IgD-negative memory B cell (primary cell): ENCODE data around the gene ZNF30. TPM values are rescaled to one million over a fixed set of nuclear protein-coding genes. Genes with fewer than 3 reads are reported as not detected.
A peak's percentile ranks its signal among the peaks of the same experiment; 100 is the strongest.
"Not testable (repeated sequence)": the region's sequence is repeated elsewhere in the genome, so short reads cannot be mapped to it uniquely, and the experiment has no call there.

Experiments
- H3K27ac Mint-ChIP-seq, 3 donors: one replicate each; pipeline ENCODE4 v1.8.0; 2020 to 2022; ENCODE audit warnings: mild to moderate bottlenecking in 3 of 3, mixed read lengths in 3 of 3, moderate library complexity in 1 of 3
- H3K27me3 Mint-ChIP-seq: one replicate; pipeline ENCODE4 v1.8.0; 2021; ENCODE audit warnings: mixed read lengths
- H3K36me3 Mint-ChIP-seq: one replicate; pipeline ENCODE4 v1.8.0; 2020; ENCODE audit warnings: mild to moderate bottlenecking, mixed read lengths
- H3K4me1 Mint-ChIP-seq, 3 donors: one replicate each; pipeline ENCODE4 v1.8.0; 2020 to 2022; ENCODE audit warnings: mixed read lengths in 3 of 3, mild to moderate bottlenecking in 1 of 3
- H3K4me3 Mint-ChIP-seq, 4 donors: one replicate each; pipeline ENCODE4 v1.8.0; 2020 to 2022; ENCODE audit warnings: mild to moderate bottlenecking in 4 of 4, mixed read lengths in 4 of 4, moderate library complexity in 3 of 4
- H3K9me3 Mint-ChIP-seq, 3 donors: one replicate each; pipeline ENCODE4 v1.8.0; 2020 to 2021; ENCODE audit warnings: mixed read lengths in 3 of 3, mild to moderate bottlenecking in 1 of 3
- polyA plus RNA-seq: library from polyadenylated mRNA; unstranded; fragments of 300-500 nt; fragmentation: Illumina TruSeq; gene quantifications from one replicate; pipeline ENCODE4 v1.2.3, GENCODE V29; 2021

Gene ZNF30
- polyA plus RNA-seq, 1 donor from 2014 or later, result 1.6 TPM

DNA sequence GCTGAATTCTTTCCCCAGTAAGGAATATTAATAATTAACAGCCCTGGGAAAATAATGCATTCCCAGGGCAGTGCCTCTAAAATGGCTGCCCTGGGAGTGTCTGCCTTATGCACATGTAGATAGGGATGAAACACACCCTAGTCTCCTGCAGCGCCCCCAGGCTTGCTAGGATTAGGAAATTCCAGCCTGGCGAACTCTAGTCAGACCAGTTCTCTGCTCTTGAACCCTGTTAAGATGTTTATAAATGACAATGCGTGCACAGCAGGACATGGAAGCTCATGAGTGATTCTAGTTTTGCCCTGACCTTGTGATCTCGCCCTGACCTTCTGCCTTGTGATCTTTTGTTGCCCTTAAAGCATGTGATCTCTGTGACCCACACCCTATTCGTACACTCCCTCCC, 38.8 kb downstream of the ZNF30 start:
- Mint-ChIP-seq H3K4me1 (peaks cover 15 to 20% (median 15%) of the 10 kb centered on the region in 3 donors), H3K27ac (peak overlapping the region in 1 of 3 donors; percentile 4), H3K9me3 (peaks cover 6 to 25% (median 10%) of the 10 kb centered on the region in 3 donors), H3K4me3 (peak overlapping the region; percentile 61 to 84 (median 67)), H3K36me3 (peaks cover 11% of the 10 kb centered on the region)
- H3K27me3 Mint-ChIP-seq, result not testable (repeated sequence)

DNA sequence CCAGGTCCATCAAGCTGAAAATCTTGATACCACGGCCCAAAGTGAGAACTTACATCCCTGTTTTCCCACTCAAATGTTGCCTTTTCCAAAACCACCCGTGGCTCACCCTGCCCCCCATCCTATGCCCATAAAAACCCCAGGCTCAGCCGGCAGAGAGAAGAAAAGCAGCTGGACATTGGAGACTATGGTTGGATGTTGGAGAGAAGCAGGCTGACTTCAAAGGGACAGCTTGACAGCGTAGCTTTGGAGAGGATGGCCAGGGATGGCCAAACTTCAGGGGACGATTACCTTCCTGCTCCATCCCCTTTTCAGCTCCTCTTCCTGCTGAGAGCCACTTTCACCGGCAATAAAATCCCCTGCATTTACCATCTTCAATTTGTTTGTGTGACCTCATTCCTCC, 40.8 kb downstream of the ZNF30 start:
- peaks cover 6 to 8% (median 7%) of the 10 kb centered on the region in 3 donors for H3K4me1 Mint-ChIP-seq
- peaks cover 7% of the 10 kb centered on the region for H3K36me3 Mint-ChIP-seq
- peak overlapping the region in 1 of 4 donors; percentile 56 for H3K4me3 Mint-ChIP-seq
- H3K9me3 Mint-ChIP-seq, result peaks cover 4 to 11% (median 8%) of the 10 kb centered on the region in 3 donors
- no peak overlapping the region for H3K27ac Mint-ChIP-seq
- H3K27me3 Mint-ChIP-seq, result peaks cover 8% of the 10 kb centered on the region

DNA sequence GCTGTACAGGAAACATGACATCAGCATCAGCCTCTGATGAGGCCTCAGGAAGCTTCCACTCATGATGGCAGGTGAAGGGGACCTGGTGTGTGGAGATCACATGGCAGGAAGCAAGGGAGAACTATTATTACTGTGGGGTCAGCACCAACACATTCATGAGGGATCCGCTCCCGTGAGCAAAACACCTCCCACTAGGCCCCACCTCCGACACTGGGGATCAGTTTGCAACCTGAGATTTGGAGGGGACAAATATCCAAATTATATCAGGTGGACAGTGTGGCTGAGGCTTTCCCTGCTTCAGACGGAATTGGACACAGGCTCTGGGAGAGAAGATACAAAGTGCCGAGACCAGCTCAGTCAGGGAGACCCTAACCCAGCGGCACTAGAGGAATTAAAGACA, 43.0 kb downstream of the ZNF30 start:
- Mint-ChIP-seq H3K36me3 (peaks cover 2% of the 10 kb centered on the region), H3K4me3 (peak overlapping the region in 1 of 4 donors; percentile 13), H3K27ac (no peak overlapping the region), H3K27me3 (peaks cover 8% of the 10 kb centered on the region), H3K4me1 (peaks cover 4 to 6% (median 6%) of the 10 kb centered on the region in 3 donors), H3K9me3 (peaks cover 4 to 11% (median 5%) of the 10 kb centered on the region in 3 donors)

DNA sequence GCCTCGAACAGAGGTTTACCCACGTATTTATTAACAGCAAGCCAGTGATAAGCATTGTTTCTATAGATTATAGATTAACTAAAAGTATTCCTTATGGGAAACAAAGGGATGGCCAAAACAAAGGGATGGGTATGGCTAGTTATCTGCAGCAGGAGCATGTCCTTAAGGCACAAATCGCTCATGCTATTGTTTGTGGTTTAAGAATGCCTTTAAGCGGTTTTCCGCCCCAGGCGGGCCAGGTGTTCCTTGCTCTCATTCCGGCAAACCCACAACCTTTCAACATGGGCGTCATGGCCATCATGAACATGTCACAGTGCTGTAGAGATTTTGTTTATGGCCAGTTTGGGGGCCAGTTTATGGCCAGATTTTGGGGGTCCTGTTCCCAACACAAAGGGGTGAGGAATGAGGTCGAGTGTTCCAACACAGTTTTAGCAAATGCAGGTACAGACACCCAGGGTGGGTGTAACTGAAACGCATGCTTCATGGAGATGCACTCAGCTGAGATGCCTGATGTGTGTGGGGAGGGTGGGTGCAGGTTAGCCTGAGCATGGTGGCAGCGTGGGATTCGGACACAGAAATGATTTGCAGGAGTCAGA, 43.6 kb downstream of the ZNF30 start:
- H3K27me3 Mint-ChIP-seq, H3K27ac Mint-ChIP-seq, H3K4me1 Mint-ChIP-seq, H3K36me3 Mint-ChIP-seq: not testable (repeated sequence)
- peaks cover 4 to 11% (median 5%) of the 10 kb centered on the region in 3 donors for H3K9me3 Mint-ChIP-seq
- H3K4me3 Mint-ChIP-seq, result peak overlapping the region in 1 of 4 donors; percentile 13

DNA sequence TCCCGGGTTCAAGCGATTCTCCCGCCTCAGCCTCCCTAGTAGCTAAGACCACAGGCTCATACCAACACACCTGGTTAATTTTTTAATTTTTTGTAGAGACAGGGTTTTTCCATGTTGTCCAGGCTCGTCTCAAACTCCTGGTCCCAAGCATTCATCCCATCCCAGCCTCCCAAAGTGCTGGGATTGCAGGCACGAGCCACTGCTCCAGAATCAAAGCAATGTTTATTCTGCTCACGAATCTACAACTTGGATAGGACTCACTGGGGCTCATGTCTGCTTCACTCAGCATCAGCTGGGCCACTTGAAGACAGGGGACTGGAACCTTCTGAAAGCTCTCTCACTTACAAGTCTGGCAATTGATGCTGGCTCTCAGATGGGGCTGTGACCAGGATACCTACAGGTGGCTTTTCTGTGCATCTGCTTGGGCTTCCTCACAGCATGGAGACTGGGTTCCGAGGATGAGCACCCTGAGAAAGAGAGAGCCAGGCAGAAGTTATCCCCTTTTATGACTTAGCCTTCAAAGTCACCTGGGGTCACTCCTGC, 45.5 kb downstream of the ZNF30 start:
- peaks cover 2% of the 10 kb centered on the region for H3K36me3 Mint-ChIP-seq
- H3K27me3 Mint-ChIP-seq, result peaks cover 10% of the 10 kb centered on the region
- no peak overlapping the region for H3K4me3 Mint-ChIP-seq
- H3K27ac Mint-ChIP-seq, result no peak overlapping the region
- H3K4me1 Mint-ChIP-seq, result peaks cover 4 to 6% (median 6%) of the 10 kb centered on the region in 3 donors
- H3K9me3 Mint-ChIP-seq, result peaks cover 4 to 8% (median 8%) of the 10 kb centered on the region in 3 donors

DNA sequence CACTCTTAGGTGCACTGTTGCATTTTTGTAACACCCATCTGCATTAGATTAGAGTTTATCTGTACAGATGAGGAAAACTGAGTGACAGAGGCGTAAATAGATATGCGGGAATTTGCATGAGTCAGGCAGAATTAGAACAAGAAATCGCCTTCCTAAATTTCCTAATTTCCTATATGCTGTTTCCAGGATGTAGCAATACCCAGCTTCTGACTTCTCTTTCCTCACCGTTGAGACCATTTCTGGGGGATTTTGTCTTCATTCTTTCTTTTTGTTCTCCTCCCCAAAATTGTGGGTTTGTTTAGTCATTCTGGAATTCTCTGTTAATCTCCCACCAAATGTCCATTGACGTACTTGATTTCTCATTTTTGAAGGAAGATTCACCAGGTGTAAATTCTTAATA, 47.9 kb downstream of the ZNF30 start:
- Mint-ChIP-seq H3K36me3 (peaks cover 2% of the 10 kb centered on the region), H3K27me3 (peaks cover 12% of the 10 kb centered on the region), H3K9me3 (peaks cover 0 to 3% (median 0%) of the 10 kb centered on the region in 3 donors), H3K4me3 (no peak overlapping the region), H3K4me1 (peaks cover 4 to 6% (median 6%) of the 10 kb centered on the region in 3 donors), H3K27ac (peak overlapping the region in 1 of 3 donors; percentile 64)

DNA sequence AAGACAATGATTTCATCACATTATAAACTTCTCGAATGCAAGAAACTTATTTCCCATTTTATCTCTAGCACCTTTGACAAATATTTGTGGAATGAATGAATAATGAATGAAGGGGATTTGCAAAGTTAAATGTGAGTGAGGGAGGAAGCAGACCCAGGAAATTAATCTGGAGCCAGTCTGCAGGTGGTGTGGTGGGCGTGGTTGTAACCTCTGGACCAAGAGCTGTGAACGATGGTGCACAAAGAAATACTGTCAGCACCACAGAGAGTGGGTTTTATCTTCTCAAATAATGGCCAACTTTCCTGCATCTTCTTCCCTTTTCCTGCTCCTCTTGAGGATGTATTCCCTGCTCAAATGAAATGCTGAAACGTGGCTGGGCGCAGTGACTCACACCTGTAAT, 48.4 kb downstream of the ZNF30 start:
- Mint-ChIP-seq H3K4me1 (peaks cover 4 to 6% (median 6%) of the 10 kb centered on the region in 3 donors), H3K4me3 (peak overlapping the region in 1 of 4 donors; percentile 39), H3K36me3 (peaks cover 2% of the 10 kb centered on the region), H3K27ac (peak overlapping the region in 1 of 3 donors; percentile 64), H3K9me3 (peaks cover 0 to 3% (median 0%) of the 10 kb centered on the region in 3 donors), H3K27me3 (peaks cover 16% of the 10 kb centered on the region)

DNA sequence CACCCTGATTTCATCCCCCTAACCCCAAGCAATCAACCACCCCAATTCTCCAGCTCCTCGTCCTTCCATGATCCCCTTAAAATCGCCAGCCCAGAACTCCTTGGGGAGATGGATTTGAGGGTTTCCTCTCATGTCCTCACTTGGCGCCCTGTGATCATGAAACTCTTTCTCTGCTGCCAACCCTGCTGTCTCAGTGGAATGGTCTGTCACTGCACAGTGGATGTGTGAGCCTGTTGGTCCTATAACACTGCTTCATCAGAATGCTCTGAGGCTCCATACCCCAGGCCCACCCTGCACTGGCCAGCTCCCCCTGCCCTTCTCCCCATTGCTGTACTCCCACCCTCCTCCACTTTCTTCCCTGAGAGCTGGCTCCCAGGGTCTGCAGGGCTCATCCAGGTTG, 49.9 kb downstream of the ZNF30 start:
- peaks cover 17% of the 10 kb centered on the region for H3K27me3 Mint-ChIP-seq
- no peaks in the 10 kb centered on the region for H3K36me3 Mint-ChIP-seq
- H3K4me3 Mint-ChIP-seq, result no peak overlapping the region
- H3K4me1 Mint-ChIP-seq, result peaks cover 4 to 6% (median 6%) of the 10 kb centered on the region in 3 donors
- H3K27ac Mint-ChIP-seq, result no peak overlapping the region
- H3K9me3 Mint-ChIP-seq, result peaks cover 0 to 3% (median 0%) of the 10 kb centered on the region in 3 donors

DNA sequence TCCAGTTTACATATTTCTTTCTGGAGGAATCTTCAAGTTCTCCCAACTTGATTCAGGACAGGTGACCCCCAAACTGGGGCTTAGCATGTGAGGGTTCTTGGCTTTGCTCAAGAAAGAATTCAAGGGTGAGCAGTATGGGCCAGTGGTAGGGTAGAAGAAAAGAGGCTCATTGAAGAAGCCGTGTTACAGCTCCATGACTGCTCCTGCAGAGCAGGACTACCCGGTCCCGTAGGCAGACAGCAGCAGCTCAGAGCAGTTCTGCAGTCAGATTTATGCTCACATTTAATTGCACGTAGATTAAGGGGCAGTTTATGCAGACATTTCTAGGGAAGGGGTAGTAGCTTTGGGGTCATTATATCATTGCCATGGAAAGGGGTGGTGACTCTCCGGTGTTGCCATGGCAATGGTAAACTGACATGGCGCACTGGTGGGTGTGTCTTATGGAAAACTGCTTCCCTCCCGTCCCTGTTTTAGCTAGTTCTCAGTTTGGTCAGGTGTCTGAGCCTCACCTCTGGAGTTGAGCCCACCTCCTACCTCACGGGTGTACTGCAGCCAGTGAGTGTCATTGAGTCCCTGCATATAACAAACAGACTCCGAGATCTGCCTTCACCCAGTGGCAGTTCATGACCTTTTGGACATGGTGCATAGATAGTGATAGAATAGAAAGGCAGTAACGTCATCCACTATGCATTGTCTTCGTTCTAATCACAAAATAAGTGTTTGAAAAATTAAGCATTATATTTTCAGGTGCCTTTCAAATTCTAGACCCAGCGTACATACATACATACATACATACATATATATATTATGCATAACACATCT, 53.3 kb downstream of the ZNF30 start:
- H3K4me1 Mint-ChIP-seq, result peaks cover 0 to 1% (median 0%) of the 10 kb centered on the region in 3 donors
- H3K9me3 Mint-ChIP-seq, result peaks cover 0 to 3% (median 0%) of the 10 kb centered on the region in 3 donors

DNA sequence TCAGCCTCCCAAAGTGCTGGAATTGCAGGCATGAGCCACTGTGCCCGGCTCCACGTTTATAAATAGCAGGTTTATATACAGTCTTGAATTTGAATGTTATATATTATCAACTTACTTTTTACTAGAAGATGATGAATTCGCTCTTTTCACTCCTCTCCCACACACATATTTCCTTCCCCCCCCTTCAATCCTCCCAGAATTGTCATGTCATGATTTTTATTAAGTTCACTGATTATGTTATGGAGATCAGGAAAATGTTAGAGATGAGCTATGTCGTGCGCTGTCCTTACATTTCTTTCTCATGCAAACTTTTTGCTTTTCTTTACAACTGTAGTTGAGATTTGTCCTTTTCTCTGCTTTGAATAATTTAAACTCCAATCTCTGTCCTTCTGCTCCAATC, 55.6 kb downstream of the ZNF30 start:
- Mint-ChIP-seq H3K27ac (peak overlapping the region in 1 of 3 donors; percentile 17), H3K4me3 (no peak overlapping the region), H3K27me3 (peaks cover 18% of the 10 kb centered on the region), H3K4me1 (peaks cover 0 to 3% (median 1%) of the 10 kb centered on the region in 3 donors), H3K36me3 (no peaks in the 10 kb centered on the region), H3K9me3 (no peaks in the 10 kb centered on the region)

More for the DNA sequence above, 53.3 kb downstream of the ZNF30 start:
- Mint-ChIP-seq H3K27me3 (peaks cover 15% of the 10 kb centered on the region), H3K27ac (no peak overlapping the region), H3K4me3 (no peak overlapping the region), H3K36me3 (no peaks in the 10 kb centered on the region)

DNA sequence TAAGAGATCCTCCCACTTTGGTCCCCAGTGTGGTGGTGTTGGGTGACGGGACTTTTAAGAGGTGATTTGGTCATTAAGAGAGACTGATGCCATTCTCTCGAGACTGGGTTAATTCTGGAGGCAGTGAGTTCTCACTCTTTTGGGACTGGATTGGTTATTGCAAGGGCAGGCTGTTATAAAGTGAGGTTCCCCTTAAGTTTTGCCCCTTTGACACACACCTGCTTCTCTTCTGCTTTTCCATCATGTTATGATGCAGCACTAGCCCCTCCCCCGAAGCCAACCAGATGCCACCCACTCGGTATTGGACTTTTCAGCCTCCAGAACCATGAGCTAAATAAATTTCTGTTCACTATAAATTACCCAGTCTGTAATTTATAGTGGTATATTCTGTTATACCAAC, 57.1 kb downstream of the ZNF30 start:
- Mint-ChIP-seq H3K9me3 (no peaks in the 10 kb centered on the region), H3K4me1 (peaks cover 0 to 3% (median 1%) of the 10 kb centered on the region in 3 donors), H3K27me3 (peaks cover 19% of the 10 kb centered on the region), H3K36me3 (no peaks in the 10 kb centered on the region), H3K27ac (no peak overlapping the region), H3K4me3 (no peak overlapping the region)

DNA sequence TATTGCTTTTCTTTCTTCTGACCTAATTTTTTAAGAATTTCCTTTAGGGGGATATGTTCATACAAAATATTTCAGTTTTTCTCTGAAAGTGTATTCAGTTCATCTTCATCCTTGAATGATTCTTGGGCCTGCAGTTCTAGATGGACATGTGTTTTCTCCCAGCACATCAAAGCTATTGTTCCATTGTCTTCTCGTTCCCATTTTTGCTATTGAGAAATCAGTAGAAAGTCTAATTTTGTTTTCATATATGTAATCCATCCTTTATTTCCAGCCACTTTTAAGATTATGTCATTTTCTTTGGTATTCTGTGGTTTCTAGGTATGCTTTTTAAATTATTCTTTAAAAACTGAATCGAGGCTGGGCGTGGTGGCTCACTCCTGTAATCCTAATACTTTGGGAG, 57.6 kb downstream of the ZNF30 start:
- peaks cover 17% of the 10 kb centered on the region for H3K27me3 Mint-ChIP-seq
- H3K4me3 Mint-ChIP-seq, result no peak overlapping the region
- H3K9me3 Mint-ChIP-seq, result no peaks in the 10 kb centered on the region
- H3K36me3 Mint-ChIP-seq, result no peaks in the 10 kb centered on the region
- H3K27ac Mint-ChIP-seq, result peak overlapping the region in 1 of 3 donors; percentile 24
- H3K4me1 Mint-ChIP-seq, result peaks cover 0 to 3% (median 1%) of the 10 kb centered on the region in 3 donors

DNA sequence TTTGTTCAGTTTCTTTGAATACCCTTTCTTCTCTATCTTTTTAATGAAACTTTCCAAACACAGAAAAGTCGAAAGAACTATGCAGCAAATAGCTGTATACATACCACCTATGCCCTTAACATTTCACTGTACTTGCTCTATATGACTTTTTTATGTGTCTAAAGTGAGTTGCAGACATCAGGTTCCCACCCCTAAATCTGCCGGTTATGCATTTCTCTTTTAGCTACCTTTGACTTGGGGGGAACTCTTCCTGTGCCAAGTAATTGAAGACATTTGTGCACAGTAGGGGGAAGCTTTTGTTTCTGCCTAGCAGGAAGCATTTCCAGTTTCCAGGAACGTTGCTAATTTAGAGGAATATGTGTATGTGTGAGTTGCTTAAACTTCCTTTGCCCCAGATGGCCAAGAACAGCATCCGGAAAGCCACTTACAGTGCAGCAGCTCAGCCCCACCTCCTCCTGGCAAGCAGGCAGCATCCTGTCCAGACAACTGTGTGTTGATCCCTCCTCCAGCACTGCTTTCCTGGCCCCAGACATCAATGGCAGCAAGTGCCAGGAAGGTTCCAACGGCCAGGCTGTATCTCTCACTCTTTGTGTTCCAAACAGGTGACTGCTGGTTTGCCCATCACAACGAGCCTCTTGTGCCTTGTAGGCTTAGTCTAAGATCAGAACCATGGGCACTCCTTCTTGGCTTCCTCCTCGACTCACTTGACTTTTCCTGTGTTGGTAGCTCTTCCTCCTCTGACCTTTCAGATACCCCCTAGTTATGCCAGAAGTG, 58.7 kb downstream of the ZNF30 start:
- H3K27ac Mint-ChIP-seq, result peak overlapping the region in 1 of 3 donors; percentile 14
- peaks cover 0 to 4% (median 1%) of the 10 kb centered on the region in 3 donors for H3K4me1 Mint-ChIP-seq
- no peak overlapping the region for H3K4me3 Mint-ChIP-seq
- peaks cover 7% of the 10 kb centered on the region for H3K27me3 Mint-ChIP-seq
- H3K36me3 Mint-ChIP-seq, result no peaks in the 10 kb centered on the region
- no peaks in the 10 kb centered on the region for H3K9me3 Mint-ChIP-seq

DNA sequence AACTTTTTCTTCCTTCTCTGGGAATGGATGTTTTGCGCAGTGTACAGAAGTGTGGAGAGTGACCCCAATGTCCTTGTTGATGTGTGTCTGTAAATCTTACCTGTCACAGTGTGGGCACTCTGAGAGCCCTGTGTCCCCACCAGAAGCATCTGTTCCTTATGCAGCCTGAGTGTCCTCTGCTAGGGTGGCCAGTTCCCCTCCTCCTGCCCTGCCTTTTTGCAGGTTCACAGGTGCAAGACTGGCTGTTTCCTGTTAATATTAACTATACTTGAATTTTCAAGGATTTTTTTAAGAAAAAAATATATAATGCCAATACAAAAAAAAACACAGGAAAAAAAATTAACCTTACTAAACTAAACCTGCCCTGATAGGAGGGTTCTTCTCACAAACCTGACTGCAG, 61.4 kb downstream of the ZNF30 start:
- Mint-ChIP-seq H3K4me3 (no peak overlapping the region), H3K9me3 (no peaks in the 10 kb centered on the region), H3K4me1 (peaks cover 0 to 7% (median 1%) of the 10 kb centered on the region in 3 donors), H3K27ac (no peak overlapping the region), H3K27me3 (peaks cover 6% of the 10 kb centered on the region), H3K36me3 (no peaks in the 10 kb centered on the region)
